Bronchial epithelial cell (primary cell): ENCODE data around the gene TMEM203. TPM values are rescaled to one million over a fixed set of nuclear protein-coding genes. Genes with fewer than 3 reads are reported as not detected.

Experiments used
- DNase-seq: peaks from one replicate; pipeline ENCODE4 v3.0.0-alpha.2; 2010; ENCODE audit warnings: low read depth
- FAIRE-seq: peaks from 2 replicates; lab custom pipeline; 2011; peaks lifted over from hg19 to GRCh38; lab: Jason Lieb, UNC
- H3K27me3 ChIP-seq: 2 replicates; pipeline ENCODE4 v1.5.1; 2011; ENCODE audit warnings: low read length; ENCODE audit not compliant: control insufficient read depth, insufficient read depth
- H3K36me3 ChIP-seq: 2 replicates; pipeline ENCODE4 v1.5.1; 2011; ENCODE audit warnings: low read length; ENCODE audit not compliant: control insufficient read depth, insufficient read depth
- H3K4me3 ChIP-seq: 2 replicates; pipeline ENCODE4 v1.5.1; 2011; ENCODE audit warnings: mild to moderate bottlenecking, low read depth, low read length, control low read depth
- CTCF ChIP-seq: IDR thresholded peaks from 2 replicates; pipeline ENCODE4 v1.5.1; 2011; ENCODE audit warnings: mild to moderate bottlenecking, moderate library complexity, low read length, control low read depth, inconsistent platforms; ENCODE audit not compliant: insufficient read depth, severe bottlenecking
- total RNA-seq: library from RNA; depleted of rRNA; stranded (reverse); fragments of >200 nt; gene quantifications from 2 replicates; pipeline ENCODE4 v1.2.1, GENCODE V29; 2014

Gene TMEM203
- total RNA-seq, 1 donor from 2014 or later, result 39.2 TPM

GRCh38 chr9:137156567-137157375 lies 48.7 kb downstream of the TMEM203 start:
- Histone ChIP-seq H3K27me3 (peaks cover 13% of the 10 kb centered on the region), H3K4me3 (peak overlapping the region; percentile 11), H3K36me3 (no peaks in the 10 kb centered on the region)
- no peak for DNase-seq
- TF ChIP-seq CTCF, result no peak
- FAIRE-seq, result no peak

Other genes starting within 250 kb of the TMEM203 start
- gene PTGDS, start 228.1 kb downstream of the TMEM203 start, total RNA-seq, result 0.26 TPM in 2 replicates
- not detected in 2 replicates for gene LCNL1, start 222.7 kb downstream of the TMEM203 start, total RNA-seq
- gene PAXX, start 213.2 kb downstream of the TMEM203 start, total RNA-seq, result 10.0 and 11.5 TPM in 2 replicates
- 2.1 and 28.8 TPM in 2 replicates for gene CLIC3, start 209.1 kb downstream of the TMEM203 start, total RNA-seq
- 5.5 and 9.9 TPM in 2 replicates for gene ABCA2, start 177.4 kb downstream of the TMEM203 start, total RNA-seq
- not detected in 2 replicates for gene FUT7, start 173.6 kb downstream of the TMEM203 start, total RNA-seq
- 5.5 and 10.5 TPM in 2 replicates for gene NPDC1, start 159.5 kb downstream of the TMEM203 start, total RNA-seq
- gene ENTPD2, start 151.6 kb downstream of the TMEM203 start, total RNA-seq, result 0.79 and 1.2 TPM in 2 replicates
- gene SAPCD2, start 135.1 kb downstream of the TMEM203 start, total RNA-seq, result 0.26 and 1.2 TPM in 2 replicates
- 2.0 and 3.2 TPM in 2 replicates for gene UAP1L1, start 128.1 kb downstream of the TMEM203 start, total RNA-seq
- gene MAN1B1, start 118.7 kb downstream of the TMEM203 start, total RNA-seq, result 58.2 and 65.3 TPM in 2 replicates
- gene DPP7, start 90.9 kb downstream of the TMEM203 start, total RNA-seq, result 45.1 and 66.6 TPM in 2 replicates
- 0.26 and 0.53 TPM in 2 replicates for gene GRIN1, start 66.5 kb downstream of the TMEM203 start, total RNA-seq
- 0.26 and 2.0 TPM in 2 replicates for gene LRRC26, start 35.6 kb downstream of the TMEM203 start, total RNA-seq
- not detected in 2 replicates for gene TMEM210, start 33.6 kb downstream of the TMEM203 start, total RNA-seq
- 20.5 and 23.2 TPM in 2 replicates for gene ANAPC2, start 17.1 kb downstream of the TMEM203 start, total RNA-seq
- 97.9 and 127 TPM in 2 replicates for gene SSNA1, start 17.0 kb downstream of the TMEM203 start, total RNA-seq
- 3.2 and 4.5 TPM in 2 replicates for gene TPRN, start 4.9 kb downstream of the TMEM203 start, total RNA-seq
- gene NDOR1, start 52 bp upstream of the TMEM203 start, total RNA-seq, result 2.6 and 3.6 TPM in 2 replicates
- 0.38 TPM in 1 of 2 replicates, not detected in the other for gene RNF208, start 16.6 kb upstream of the TMEM203 start, total RNA-seq
- 3.9 and 23.2 TPM in 2 replicates for gene CYSRT1, start 19.5 kb upstream of the TMEM203 start, total RNA-seq
- under 0.01 and 1.2 TPM in 2 replicates for gene RNF224, start 21.9 kb upstream of the TMEM203 start, total RNA-seq
- not detected in 2 replicates for gene SLC34A3, start 25.3 kb upstream of the TMEM203 start, total RNA-seq
- gene TUBB4B, start 35.6 kb upstream of the TMEM203 start, total RNA-seq, result 82.7 and 193 TPM in 2 replicates
- gene STPG3, start 45.6 kb upstream of the TMEM203 start, total RNA-seq, result not detected in 2 replicates
- 59.8 and 67.9 TPM in 2 replicates for gene NELFB, start 49.7 kb upstream of the TMEM203 start, total RNA-seq
- 18.7 and 25.0 TPM in 2 replicates for gene TOR4A, start 72.1 kb upstream of the TMEM203 start, total RNA-seq
- gene NRARP, start 96.6 kb upstream of the TMEM203 start, total RNA-seq, result 3.4 and 14.5 TPM in 2 replicates
- 10.8 and 12.2 TPM in 2 replicates for gene EXD3, start 217.5 kb upstream of the TMEM203 start, total RNA-seq
- gene NOXA1, start 217.7 kb upstream of the TMEM203 start, total RNA-seq, result 0.53 and 2.3 TPM in 2 replicates
- gene ENTPD8, start 235.7 kb upstream of the TMEM203 start, total RNA-seq, result not detected in 2 replicates